NCI-H2107 treated with DMSO at 0.1 percent for 48 hours (cell line): ENCODE data around the gene MXD4.

Experiments
- DNase-seq: peaks from one replicate; lab custom pipeline; 2025; ENCODE audit not compliant: unreplicated experiment; lab: John Stamatoyannopoulos, UW

Gene MXD4

DNA sequence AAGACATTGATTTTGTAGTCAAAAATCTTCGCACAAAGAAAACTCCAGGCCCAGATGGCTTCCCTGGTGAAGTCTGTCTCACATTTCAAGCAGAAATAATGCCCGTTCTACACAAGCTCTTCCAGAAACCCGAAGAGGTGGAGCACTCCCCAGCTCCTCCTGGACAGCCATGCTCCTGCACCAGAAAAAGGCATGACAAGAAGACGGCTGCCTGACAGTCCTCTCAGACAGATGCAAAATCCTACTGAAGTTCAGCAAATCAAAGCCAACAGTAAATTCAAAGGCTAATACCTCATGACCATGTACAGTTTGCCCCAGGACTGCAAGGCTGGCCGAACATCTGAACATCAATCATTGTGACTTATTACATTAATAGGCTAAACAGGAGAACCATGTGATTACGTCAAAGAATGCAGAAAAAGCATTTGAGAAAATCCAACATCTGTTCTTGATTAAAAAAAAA, 30.8 kb upstream of the MXD4 start:
- no peak for DNase-seq

DNA sequence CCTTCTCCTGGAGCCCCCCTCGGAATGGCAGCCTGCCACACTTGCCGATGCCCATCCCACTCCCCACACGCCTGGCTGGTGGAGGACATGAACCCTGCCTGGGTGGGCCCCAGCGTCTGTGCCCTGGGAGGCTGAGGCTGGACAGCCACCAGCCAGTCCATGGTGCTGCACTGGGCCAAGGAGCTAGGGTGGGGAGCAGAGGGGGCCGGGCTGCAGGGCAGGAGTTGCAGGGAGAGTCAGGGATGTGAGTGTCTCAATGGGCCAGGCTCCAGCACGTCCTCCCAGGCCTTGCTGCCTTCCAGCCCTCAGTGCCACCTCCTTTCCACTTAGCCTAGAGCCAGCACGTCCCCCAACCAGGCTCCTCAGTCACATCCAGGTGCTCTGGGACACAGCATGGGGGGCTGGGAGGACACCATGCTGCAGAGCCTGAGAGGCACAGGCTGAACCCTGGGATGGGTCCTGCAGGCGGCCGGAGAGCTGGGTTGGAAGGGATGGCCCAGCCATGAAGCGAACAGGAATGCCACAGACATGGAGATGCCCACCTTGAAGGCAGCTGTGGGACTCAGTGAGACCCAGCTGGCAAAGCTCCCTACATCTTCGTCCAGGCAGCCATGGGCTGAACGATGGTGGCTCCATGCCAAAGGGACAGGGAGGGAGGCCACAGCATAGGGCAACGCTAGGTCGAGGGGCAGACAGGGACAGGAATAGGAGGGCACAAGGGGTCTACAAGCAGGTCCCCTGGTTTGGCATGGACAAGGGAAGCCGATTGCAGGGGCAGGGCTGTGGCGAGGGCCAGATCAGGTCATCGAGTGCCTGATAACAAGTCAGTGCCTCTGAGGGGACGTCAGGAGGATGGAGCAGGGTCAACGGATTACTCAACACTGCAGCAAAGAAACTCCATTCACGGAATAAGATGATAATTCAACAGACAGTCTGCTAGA, 30.1 kb upstream of the MXD4 start:
- no peak for DNase-seq

DNA sequence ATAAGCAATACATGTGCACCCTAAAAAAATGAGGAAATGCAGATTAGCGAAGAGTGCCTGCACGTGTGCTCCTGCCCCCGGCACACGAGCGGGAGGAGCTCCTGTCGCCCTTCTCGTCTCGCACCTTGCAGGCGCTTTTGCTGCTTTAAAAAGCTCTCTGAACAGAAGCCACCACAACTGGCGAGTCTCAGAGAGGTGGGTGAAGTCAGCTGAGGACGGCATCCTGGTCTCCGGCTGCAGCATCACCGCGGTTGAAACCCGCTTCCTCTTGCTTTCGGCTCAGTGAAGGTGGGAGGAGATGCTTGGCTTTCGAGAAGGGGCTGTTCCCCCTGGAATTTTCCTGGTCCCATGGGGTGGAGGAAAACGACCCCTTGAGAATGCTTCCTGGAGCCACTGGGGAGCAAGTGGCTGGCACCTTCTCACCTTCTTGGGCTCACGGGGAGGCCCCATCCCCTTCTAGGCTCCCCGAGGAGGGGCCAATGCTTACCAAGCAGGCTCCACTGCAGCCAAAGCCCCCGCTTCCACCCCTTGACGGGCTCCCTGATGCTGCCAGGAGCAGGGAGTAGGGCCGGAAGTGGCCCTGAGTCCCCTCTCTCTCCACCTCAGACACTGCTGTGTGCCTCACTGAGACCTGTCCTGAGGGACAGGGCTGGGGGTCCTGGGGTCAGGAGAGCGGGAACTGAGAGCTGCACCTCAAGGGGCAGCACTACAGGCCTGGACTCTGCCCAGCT, 29.2 kb upstream of the MXD4 start:
- no peak for DNase-seq

DNA sequence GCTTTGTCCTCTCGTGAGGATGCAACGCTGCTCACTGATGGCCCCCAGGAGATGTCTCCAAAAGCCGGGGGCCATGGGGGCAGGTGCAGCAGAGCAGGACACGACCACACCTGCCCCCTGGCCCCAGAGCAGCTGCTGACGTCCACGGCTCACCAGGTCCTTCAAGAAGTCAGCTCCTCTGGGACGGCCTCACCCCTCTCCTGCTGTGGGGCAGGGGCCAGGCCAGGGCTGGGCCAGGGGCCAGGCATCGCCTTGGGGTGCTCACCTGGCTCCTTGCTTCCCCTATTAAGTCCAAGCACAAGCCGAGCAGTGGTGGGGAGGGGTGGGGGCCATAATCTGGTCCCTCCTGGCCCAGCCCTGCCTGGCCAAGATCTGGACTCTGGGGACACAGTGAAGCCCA, 28.6 kb upstream of the MXD4 start:
- DNase-seq: no peak

DNA sequence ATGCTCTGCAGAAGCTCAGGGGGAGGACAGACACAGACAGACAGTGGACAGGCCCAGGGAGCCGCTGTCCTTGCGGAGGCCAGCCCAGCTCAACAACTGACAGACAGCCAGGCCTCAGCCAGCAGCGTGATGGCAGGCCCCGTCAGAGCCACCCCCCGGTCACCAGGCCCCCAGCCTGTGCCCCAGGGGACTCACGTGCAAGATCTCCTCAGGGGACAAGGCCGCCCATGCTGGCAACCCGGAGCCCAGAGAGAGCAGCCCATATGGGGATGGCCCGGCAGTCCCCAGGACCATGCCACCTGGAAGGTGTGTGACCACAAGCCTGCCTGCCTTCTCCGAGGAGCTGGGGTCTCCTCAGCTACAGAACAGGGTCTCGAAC, 28.0 kb upstream of the MXD4 start:
- no peak for DNase-seq

DNA sequence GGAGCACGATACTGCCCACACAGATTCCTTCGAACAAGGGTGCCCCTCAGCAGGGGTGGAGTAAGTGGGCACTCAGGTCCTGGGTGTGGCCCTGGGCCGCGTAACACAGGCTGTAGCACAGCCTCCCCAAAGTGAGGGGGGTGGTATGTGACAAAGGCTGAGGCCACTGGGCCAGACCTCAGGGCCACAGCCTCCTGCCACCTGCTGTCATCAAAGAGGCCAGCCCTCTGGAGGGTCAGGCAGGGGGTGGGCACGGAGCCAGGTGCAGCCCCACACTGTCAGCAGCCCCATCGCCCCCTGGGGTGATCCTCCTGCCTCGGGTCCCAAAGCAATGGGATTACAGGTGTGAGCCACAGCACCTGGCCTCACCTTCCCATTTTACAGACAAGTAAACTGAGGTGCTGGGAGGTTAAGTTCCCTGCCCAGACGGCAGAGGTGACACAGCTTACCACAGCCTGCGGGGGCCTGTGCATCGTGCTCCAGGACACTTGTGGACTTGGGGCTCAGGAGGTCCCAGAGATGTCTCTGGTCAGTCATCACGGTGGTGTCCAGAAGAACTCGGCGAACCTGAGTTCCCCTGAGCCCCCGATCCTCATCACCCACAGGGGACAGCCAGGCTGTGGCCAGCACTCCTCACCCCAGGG, 27.5 kb upstream of the MXD4 start:
- DNase-seq: no peak

DNA sequence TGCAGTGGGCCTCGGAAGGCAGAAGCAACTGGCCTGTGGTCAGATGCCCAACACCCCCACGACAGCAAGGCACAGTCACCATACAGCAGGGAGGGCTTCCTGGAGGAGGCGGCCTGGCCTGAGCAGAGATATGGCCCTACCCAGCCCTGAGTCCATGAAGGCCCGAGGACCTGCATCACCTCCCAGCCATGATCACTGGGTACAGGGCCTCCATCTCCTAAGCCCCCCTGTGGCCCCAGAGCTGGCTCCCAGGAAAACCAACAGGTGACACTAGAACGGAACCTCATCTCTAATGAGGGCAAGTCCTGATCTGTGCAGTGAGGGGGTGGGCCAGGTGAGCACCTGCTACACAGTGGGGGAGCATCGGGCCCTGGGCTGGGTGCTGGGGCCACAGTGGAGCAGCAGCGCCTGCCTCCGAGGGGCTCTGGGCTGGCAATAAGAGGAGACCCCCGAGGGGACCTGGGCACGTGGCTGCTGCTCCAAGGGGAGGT, 26.2 kb upstream of the MXD4 start:
- DNase-seq: no peak

DNA sequence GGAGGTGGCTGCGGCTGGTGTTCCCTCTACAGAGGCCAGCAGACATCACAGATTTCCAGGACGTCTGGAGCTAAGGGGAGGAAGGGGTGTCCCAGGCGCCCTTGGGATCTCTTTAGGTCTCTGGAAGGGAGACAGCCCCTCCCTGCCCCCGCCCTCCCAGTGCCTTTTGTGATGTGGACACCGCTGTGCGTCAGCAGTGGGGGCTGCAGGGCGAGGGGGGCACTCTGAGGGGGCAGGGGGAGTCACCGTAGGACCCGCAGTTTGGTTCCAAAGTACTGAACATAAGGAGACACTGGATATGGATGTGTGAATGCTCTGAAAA, 25.6 kb upstream of the MXD4 start:
- DNase-seq: no peak

DNA sequence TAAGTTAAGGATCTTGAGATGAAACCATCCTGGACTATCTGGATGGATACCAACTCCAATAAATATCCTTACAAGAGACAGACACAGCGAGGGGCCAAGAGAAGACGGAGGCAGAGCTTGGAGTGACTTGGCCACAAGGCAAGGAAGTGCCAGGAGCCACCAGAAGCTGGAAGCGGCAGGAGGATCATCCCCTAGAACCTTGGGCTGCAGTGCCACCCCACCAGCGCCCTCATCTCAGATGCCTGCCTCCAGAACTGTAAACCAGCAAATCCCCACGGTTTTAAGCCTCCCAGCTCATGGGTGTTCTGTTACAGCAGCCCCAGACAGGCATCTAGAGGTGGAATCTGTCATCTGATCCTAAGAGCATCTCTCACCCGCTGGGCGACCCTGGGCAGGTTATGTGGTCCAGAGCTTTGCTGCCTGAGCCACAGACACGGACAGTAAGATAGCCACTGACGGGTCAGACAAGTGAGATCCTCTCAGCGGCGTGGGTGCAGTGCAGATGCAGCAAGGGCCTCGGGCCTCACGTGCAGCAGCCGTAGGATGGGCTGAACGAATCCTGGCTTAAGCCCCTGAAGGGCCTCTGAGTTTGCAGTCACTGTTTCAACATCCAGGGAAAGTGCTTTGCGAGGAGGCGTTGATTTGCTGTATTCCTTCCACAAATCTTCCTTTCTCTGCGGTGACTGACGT, 25.1 kb upstream of the MXD4 start:
- peak; percentile 77 for DNase-seq

DNA sequence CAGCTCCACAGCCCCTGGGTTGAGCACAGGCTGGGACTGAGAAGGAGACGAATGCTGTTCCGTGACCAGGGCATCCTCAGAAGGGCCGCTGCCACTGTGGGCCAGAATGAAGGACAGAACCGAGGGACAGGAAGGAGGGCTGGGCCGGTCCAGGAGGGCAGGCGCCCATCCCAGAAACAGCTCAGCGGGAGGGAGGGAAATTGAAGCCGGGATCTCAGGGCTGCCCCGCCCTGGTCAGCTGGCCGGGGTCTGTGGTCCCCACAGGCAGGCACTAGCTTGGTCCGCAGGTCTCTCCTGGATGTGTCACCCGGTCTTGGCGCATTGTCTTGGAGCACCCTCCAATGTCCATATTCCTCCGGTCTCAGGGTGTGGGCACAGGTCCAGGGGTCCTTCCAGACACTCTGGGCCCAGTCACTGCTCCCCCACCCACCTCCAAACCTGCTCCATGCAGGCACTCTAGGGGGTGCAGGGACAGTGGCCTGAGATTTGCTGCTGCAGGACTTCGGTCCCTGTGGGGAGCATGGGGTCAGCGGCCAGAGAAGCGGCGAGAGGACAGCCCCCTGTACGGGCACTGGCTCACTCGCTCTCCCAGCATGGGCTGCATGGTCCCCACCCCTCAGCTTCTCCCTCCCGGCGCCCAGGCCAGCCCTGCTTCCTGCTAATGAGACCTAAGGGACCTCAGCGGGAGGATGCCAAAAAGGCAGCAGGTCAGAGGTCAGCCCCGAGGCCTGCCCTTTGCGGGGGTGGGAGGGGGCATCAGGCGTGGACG, 23.9 kb upstream of the MXD4 start:
- DNase-seq: no peak

DNA sequence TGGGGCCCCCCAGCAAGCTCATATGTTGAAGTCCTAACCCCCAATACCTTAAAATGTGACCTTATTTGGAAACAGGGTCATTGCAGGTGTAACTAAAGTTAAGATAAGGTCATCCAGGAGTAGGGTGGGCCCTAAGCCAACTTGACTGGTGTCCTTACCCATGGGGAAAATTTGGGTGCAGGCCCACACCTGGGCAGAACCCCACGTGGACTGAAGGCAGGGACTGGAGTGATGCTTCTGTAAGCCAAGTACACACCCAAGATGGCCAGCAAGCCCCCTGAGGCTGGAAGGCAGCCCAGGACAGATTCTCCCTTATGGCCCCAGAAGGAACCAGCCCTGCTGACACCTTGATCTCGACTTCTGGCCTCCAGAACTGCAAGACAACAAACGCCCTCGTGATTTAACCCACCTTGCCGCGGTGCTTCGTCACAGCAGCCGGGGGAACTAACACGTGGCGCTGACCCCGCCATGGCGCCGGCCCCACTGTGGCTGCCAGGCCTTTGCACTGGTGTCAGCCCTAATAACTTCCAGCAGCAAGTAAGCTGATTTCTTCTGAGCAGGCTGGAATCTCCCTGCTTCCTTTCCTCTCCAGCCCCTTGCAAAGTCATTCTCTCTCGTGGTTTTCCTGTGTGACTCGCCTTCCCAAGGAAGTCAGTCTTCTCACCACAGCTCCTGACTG, 23.2 kb upstream of the MXD4 start:
- no peak for DNase-seq

DNA sequence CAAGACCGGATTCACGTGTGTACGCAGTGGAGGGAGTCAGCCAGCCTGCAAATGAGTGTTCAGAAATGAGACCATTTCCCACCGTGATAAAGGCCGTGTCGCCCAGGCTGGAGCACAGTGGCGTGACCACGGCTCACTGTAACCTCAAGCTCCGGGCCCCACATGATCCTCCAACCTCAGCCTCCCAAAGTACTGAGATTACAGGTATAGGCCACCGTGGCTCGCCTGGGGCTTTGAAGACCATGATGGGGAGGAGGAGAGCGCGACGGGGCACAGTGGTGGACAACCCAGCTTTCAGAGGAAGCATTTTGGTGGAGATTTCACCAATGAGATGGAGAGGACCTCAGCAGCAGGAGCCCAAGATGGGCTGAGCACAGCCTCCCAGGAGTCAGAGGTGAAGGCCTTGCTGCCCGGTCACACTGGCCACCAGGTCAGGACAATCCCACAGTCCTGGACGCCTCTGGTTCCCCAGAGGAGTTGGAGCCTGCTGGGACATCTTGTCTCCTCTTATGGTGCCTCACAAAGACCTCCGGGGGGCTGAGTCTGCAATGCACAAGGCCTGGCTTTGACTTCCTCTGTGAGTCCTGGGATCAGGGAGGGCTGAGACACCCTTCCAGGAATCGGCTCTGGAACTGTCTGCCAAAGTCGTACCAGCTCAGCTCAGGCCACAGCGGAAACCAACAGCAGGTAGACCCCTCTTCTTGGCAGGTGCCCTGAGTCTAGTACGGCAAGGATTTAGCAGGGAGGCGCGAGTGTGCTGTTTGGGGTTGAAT, 22.4 kb upstream of the MXD4 start:
- no peak for DNase-seq

DNA sequence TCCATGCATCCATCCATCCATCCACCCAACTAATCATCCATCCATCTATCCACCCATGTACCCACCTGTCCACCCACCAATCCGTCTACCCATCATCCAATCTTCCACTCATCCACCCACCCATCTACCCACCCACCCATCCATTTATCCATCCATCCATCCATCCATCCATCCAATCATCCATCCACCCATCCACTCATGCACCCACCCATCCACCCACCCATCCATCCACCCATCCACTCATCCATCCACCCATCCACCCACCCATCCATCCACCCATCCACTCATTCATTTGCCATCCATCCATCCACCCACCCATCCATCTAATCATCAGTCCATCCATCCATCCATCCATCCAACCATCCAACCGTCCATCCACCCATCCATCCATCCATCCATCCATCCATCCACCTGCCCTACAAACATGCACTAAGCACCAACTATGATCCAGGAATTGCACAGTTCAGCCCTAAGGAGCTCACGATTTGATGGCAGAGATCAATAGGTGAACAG, 21.3 kb upstream of the MXD4 start:
- DNase-seq: no peak

DNA sequence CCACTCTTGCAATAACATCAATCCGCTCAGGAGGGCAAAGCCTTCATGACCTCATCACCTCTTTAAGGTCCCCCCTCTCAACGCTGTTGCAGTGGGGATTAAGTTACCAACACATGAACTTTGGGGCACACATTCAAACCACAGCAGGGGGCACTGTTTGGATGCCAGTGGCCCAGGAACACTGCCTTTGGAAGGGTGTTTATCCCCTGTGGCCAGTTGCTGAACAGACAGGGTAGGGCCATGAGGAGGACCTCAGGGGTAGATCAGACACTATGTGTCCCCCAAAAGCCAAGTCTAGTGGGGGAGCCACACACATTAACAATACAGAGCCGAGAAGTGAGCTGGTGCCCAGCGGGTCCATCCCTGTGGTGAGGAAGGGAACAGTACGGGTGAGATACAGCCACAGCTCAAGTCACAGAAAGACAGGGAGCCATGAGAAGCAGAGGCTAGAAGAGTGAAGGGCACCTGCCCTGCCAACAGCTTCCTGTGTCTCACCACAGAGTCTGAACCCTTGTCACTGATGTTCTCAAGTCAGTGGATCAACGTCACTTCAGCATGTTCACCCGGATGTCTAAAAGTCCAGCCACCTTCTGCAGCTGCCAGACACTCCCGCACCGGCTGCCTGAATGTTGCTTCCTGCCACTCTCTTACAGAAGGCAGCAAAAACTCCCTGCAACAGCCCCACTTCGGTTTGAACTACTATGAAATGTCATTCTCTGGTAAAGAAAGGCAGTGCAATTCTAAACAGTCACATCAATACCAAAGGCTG, 19.9 kb upstream of the MXD4 start:
- no peak for DNase-seq

DNA sequence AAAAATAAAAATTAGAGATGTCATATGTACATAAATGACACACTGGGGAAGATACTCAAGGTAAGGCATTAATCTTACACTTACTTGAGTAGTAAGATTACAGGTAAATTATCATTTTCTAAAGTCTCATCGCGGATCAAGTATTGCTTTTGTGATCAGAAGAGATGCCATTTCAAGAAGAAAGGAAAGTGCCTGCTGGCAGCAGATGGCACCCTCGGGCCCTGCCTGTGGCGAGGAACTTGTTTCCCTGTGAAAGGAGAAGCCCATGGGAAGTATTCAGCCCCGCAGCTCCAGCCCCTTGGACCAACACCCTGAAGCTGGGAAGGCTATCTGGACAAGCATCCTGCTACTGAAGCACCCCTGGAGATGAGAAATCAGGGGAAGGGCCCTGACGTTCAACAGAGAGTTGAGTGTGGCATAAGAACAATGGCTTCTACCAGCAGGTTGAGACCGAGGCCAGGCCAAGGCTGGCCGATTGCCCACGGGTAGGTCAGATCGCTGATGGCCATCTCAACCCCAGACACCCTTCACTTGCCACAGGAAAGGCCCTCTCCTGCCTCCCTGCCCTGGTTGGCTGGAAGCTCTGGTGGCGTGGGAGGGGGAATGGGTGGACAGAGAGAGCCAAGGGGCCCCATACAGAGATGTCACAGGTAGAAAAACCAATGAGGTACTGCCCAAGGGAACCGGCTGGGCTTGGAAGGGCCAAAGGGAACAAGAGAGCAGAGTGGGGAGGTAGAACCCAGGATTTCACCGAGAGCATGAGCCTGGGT, 18.8 kb upstream of the MXD4 start:
- DNase-seq: no peak

DNA sequence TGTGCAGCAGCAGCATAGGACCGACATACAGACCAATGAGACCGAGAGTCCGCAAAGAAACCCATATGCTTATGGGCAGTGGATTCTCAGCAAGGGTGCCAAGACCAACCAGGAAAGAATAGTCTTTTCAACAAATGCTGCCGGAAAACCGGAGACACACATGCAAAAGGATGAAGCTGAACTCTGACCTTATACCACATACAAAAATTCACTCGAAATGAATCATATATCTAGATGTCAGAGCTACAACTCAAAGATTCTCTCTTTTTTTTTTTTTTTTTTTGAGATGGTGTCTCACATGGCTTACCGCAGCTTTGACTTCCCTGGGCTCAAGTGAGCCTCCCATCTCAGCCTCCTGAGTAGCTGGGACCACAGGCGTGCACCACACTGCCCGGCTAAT, 16.0 kb upstream of the MXD4 start:
- no peak for DNase-seq

DNA sequence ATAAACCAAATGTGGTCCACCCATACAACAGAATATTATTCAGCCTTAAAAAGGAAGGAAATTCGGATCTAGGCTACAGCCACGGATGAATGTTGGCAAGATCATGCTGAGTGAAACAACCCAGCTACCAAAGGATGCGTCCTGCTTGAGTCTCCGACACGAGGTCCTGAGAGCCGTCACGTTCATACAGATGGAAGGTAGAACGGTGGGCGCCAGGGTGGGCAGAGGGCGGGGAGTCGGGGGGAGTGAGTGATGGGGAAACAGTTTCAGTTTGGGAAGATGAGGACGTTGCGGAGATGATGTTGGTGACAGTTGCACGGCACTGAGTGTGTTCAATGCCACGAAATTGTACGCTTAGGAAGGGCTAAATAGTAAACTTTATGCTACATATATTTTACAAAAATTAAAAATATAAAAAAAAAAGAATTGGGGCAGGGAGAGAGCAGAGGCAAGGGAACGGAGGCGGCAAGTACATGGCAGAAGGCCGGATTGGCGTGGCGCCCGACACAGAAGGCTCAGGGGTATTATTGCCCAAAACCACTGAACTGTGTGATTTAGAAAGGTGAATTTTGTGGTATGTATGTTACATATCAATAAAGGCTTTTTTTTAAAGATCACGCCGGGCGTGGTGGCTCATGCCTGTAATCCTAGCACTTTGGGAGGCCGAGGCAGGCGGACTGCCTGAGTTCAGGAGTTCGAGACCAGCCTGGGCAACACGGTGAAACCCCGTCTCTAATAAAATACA, 14.8 kb upstream of the MXD4 start:
- no peak for DNase-seq
